Fibroblast of lung (primary cell): Measurements from ENCODE around the gene TMEM132E. TPM values are rescaled to one million over a fixed set of nuclear protein-coding genes. Genes with fewer than 3 reads are reported as not detected.

Experiments
- DNase-seq, 2 donors: peaks; one replicate each; pipeline versions ENCODE4 v3.0.0 to v3.0.0-alpha.2; 2010; ENCODE audit warnings: low read depth in 2 of 2
- H2AFZ ChIP-seq: 2 replicates; pipeline ENCODE4 v1.5.1; 2012; ENCODE audit warnings: low read length, control low read depth, inconsistent platforms
- H3K27ac ChIP-seq: 2 replicates; pipeline ENCODE4 v1.5.1; 2011; ENCODE audit warnings: low read length, control low read depth; ENCODE audit not compliant: insufficient read depth
- H3K27me3 ChIP-seq: 2 replicates; pipeline ENCODE4 v1.5.1; 2011; ENCODE audit warnings: mild to moderate bottlenecking, low read length; ENCODE audit not compliant: control insufficient read depth, insufficient read depth
- H3K36me3 ChIP-seq: 2 replicates; pipeline ENCODE4 v1.5.1; 2011; ENCODE audit warnings: low read length; ENCODE audit not compliant: control insufficient read depth, insufficient read depth
- H3K4me1 ChIP-seq: 2 replicates; pipeline ENCODE4 v1.5.1; 2011; ENCODE audit warnings: low read length; ENCODE audit not compliant: control insufficient read depth, insufficient read depth; ENCODE audit errors: extremely low read depth
- H3K4me2 ChIP-seq: 2 replicates; pipeline ENCODE4 v1.5.1; 2011; ENCODE audit warnings: low read length, control low read depth; ENCODE audit not compliant: insufficient read depth; ENCODE audit errors: extremely low read depth
- H3K4me3 ChIP-seq, 4 experiments: fragments of 200-600 bp in 1 of 4; sonication (generic) in 1 of 4; replicated peaks in 1 of 4; 2 replicates each; pipeline ENCODE4 v1.5.1; 2011 to 2016; ENCODE audit warnings: low read length in 4 of 4, low read depth in 3 of 4, mild to moderate bottlenecking in 3 of 4, control low read depth in 2 of 4, inconsistent platforms in 1 of 4, mixed read lengths in 1 of 4; ENCODE audit not compliant: insufficient read depth in 1 of 4; ENCODE audit errors: control extremely low read depth in 1 of 4
- H3K79me2 ChIP-seq: 2 replicates; pipeline ENCODE4 v1.5.1; 2012; ENCODE audit warnings: mild to moderate bottlenecking, low read length, inconsistent platforms; ENCODE audit not compliant: control insufficient read depth, insufficient read depth
- H3K9ac ChIP-seq: 2 replicates; pipeline ENCODE4 v1.5.1; 2011; ENCODE audit warnings: mild to moderate bottlenecking, low read length, control low read depth; ENCODE audit not compliant: insufficient read depth
- H3K9me3 ChIP-seq: 2 replicates; pipeline ENCODE4 v1.5.1; 2012; ENCODE audit warnings: low read depth, low read length; ENCODE audit not compliant: control insufficient read depth, insufficient read depth
- H4K20me1 ChIP-seq: 2 replicates; pipeline ENCODE4 v1.5.1; 2011; ENCODE audit warnings: low read length; ENCODE audit not compliant: control insufficient read depth, insufficient read depth; ENCODE audit errors: extremely low read depth
- EZH2 ChIP-seq: IDR thresholded peaks from 2 replicates; pipeline ENCODE4 v1.5.1; 2012; ENCODE audit warnings: low read length, control low read depth, mild to moderate bottlenecking; ENCODE audit errors: missing control alignments
- polyA plus RNA-seq, 2 donors: library from polyadenylated mRNA; depleted of rRNA in 1 of 2; stranded (reverse) in 1 of 2; unstranded in 1 of 2; fragments of >200 nt; gene quantifications; 2 replicates each; pipeline ENCODE4 v1.2.1, GENCODE V29; 2011 to 2012; ENCODE audit warnings: missing spikeins in 1 of 2
- total RNA-seq: library from RNA; depleted of rRNA; stranded (reverse); fragments of >200 nt; gene quantifications from 2 replicates; pipeline ENCODE4 v1.2.1, GENCODE V29; 2014
- TF ChIP-seq, protein P1 (sequence below), 2 donors: IDR thresholded peaks in 1 of 2; conservative IDR thresholded peaks in 1 of 2; 1 replicate in 1 of 2; 2 replicates in 1 of 2; pipeline ENCODE4 v1.5.1; 2011 to 2012; ENCODE audit warnings: low read length in 2 of 2, control low read depth in 1 of 2, inconsistent platforms in 1 of 2, low read depth in 1 of 2, mild to moderate bottlenecking in 1 of 2

The TMEM132E gene
- total and polyA plus RNA-seq, 2 donors (not counting 1 experiment from before 2014, with no cell fraction given): not detected

- Histone ChIP-seq H2AFZ (no peak overlapping the region), H3K4me3 (no peak overlapping the region), H3K27me3 (peaks cover 37% of the 10 kb centered on the region), H3K4me1 (no peaks in the 10 kb centered on the region), H3K36me3 (no peaks in the 10 kb centered on the region), H3K4me2 (no peak overlapping the region), H3K27ac (no peak overlapping the region), H3K9ac (no peak overlapping the region), H3K79me2 (no peaks in the 10 kb centered on the region), H4K20me1 (no peaks in the 10 kb centered on the region), H3K9me3 (no peaks in the 10 kb centered on the region)
- no peak for DNase-seq
- TF ChIP-seq EZH2: no peak
- TF ChIP-seq, protein P1, sequence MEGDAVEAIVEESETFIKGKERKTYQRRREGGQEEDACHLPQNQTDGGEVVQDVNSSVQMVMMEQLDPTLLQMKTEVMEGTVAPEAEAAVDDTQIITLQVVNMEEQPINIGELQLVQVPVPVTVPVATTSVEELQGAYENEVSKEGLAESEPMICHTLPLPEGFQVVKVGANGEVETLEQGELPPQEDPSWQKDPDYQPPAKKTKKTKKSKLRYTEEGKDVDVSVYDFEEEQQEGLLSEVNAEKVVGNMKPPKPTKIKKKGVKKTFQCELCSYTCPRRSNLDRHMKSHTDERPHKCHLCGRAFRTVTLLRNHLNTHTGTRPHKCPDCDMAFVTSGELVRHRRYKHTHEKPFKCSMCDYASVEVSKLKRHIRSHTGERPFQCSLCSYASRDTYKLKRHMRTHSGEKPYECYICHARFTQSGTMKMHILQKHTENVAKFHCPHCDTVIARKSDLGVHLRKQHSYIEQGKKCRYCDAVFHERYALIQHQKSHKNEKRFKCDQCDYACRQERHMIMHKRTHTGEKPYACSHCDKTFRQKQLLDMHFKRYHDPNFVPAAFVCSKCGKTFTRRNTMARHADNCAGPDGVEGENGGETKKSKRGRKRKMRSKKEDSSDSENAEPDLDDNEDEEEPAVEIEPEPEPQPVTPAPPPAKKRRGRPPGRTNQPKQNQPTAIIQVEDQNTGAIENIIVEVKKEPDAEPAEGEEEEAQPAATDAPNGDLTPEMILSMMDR (conservative IDR thresholded peaks at IDR 0.05 in 1 of 2, IDR thresholded peaks at IDR 0.05 in 1 of 2; ENCODE audit: low read depth in 1 of 2, low read length in 2 of 2): no peak
Measured at GRCh38 chr17:34581446-34582184, 2.2 kb downstream of the TMEM132E start.

GRCh38 chr17:34582185-34582900 is 3.0 kb downstream of the TMEM132E start:
- Histone ChIP-seq H3K4me3 (no peak overlapping the region), H3K27me3 (peaks cover 37% of the 10 kb centered on the region), H4K20me1 (no peaks in the 10 kb centered on the region), H3K9me3 (no peaks in the 10 kb centered on the region), H3K9ac (no peak overlapping the region), H3K79me2 (no peaks in the 10 kb centered on the region), H2AFZ (no peak overlapping the region), H3K4me1 (no peaks in the 10 kb centered on the region), H3K4me2 (no peak overlapping the region), H3K27ac (no peak overlapping the region), H3K36me3 (no peaks in the 10 kb centered on the region)
- DNase-seq: no peak
- TF ChIP-seq, protein P1 (conservative IDR thresholded peaks at IDR 0.05 in 1 of 2, IDR thresholded peaks at IDR 0.05 in 1 of 2; ENCODE audit: low read depth in 1 of 2, low read length in 2 of 2): no peak
- TF ChIP-seq EZH2: no peak

GRCh38 chr17:34582901-34583245 is 3.5 kb downstream of the TMEM132E start:
- Histone ChIP-seq H3K79me2 (no peaks in the 10 kb centered on the region), H3K4me2 (no peak overlapping the region), H3K36me3 (no peaks in the 10 kb centered on the region), H3K9ac (no peak overlapping the region), H3K4me3 (no peak overlapping the region), H3K9me3 (no peaks in the 10 kb centered on the region), H3K27ac (no peak overlapping the region), H4K20me1 (no peaks in the 10 kb centered on the region), H3K4me1 (no peaks in the 10 kb centered on the region), H2AFZ (no peak overlapping the region), H3K27me3 (peaks cover 37% of the 10 kb centered on the region)
- no peak for DNase-seq
- no peak for TF ChIP-seq EZH2
- TF ChIP-seq, protein P1 (conservative IDR thresholded peaks at IDR 0.05 in 1 of 2, IDR thresholded peaks at IDR 0.05 in 1 of 2; ENCODE audit: low read depth in 1 of 2, low read length in 2 of 2): no peak
